Measurements from ENCODE around the gene CAMK1D.

CAMK1D gene

GRCh38 chr10:12502526-12503274 lies 153.4 kb downstream of the CAMK1D start:
- Histone ChIP-seq H3F3A (ENCODE audit: insufficient read depth, low read length) (no peaks in the 10 kb centered on the region), H3K27ac (ENCODE audit: low read depth, low read length, poor library complexity, severe bottlenecking) (no peak overlapping the region), H3K9me3 (ENCODE audit: low read length) (no peaks in the 10 kb centered on the region), H3K36me3 (ENCODE audit: insufficient read depth, low read length) (no peaks in the 10 kb centered on the region), H3K79me2 (ENCODE audit: insufficient read depth, low read length) (no peaks in the 10 kb centered on the region), H3K27me3 (ENCODE audit: insufficient read depth, low read length) (no peaks in the 10 kb centered on the region), H3K9ac (ENCODE audit: low read length) (no peak overlapping the region), H3K4me3 (ENCODE audit: low read depth, low read length, poor library complexity, severe bottlenecking) (no peak overlapping the region), H3K4me2 (ENCODE audit: low read length) (no peak overlapping the region), H3K4me1 (ENCODE audit: insufficient read depth, low read length, severe bottlenecking) (no peaks in the 10 kb centered on the region), H4K20me1 (ENCODE audit: insufficient read depth, low read length) (no peaks in the 10 kb centered on the region), H2AFZ (ENCODE audit: low read length) (no peak overlapping the region), H3K9me2 (ENCODE audit: low read depth, low read length) (no peaks in the 10 kb centered on the region)
- TF ChIP-seq, protein P1, sequence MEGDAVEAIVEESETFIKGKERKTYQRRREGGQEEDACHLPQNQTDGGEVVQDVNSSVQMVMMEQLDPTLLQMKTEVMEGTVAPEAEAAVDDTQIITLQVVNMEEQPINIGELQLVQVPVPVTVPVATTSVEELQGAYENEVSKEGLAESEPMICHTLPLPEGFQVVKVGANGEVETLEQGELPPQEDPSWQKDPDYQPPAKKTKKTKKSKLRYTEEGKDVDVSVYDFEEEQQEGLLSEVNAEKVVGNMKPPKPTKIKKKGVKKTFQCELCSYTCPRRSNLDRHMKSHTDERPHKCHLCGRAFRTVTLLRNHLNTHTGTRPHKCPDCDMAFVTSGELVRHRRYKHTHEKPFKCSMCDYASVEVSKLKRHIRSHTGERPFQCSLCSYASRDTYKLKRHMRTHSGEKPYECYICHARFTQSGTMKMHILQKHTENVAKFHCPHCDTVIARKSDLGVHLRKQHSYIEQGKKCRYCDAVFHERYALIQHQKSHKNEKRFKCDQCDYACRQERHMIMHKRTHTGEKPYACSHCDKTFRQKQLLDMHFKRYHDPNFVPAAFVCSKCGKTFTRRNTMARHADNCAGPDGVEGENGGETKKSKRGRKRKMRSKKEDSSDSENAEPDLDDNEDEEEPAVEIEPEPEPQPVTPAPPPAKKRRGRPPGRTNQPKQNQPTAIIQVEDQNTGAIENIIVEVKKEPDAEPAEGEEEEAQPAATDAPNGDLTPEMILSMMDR (IDR thresholded peaks at IDR 0.05; ENCODE audit: low read length) = no peak
- TF ChIP-seq EZH2 (IDR thresholded peaks at IDR 0.05; ENCODE audit: borderline replicate concordance, low read length) = no peak

- Histone ChIP-seq H2AFZ (ENCODE audit: low read length) (no peak overlapping the region), H3K9me2 (ENCODE audit: low read depth, low read length) (no peaks in the 10 kb centered on the region), H3K9ac (ENCODE audit: low read length) (no peak overlapping the region), H3K9me3 (ENCODE audit: low read length) (no peaks in the 10 kb centered on the region), H3K27ac (ENCODE audit: low read depth, low read length, poor library complexity, severe bottlenecking) (no peak overlapping the region), H3K4me2 (ENCODE audit: low read length) (no peak overlapping the region), H3K36me3 (ENCODE audit: insufficient read depth, low read length) (no peaks in the 10 kb centered on the region), H3F3A (ENCODE audit: insufficient read depth, low read length) (no peaks in the 10 kb centered on the region), H3K4me3 (ENCODE audit: low read depth, low read length, poor library complexity, severe bottlenecking) (no peak overlapping the region), H3K4me1 (ENCODE audit: insufficient read depth, low read length, severe bottlenecking) (no peaks in the 10 kb centered on the region), H4K20me1 (ENCODE audit: insufficient read depth, low read length) (no peaks in the 10 kb centered on the region), H3K27me3 (ENCODE audit: insufficient read depth, low read length) (no peaks in the 10 kb centered on the region), H3K79me2 (ENCODE audit: insufficient read depth, low read length) (no peaks in the 10 kb centered on the region)
- TF ChIP-seq EZH2 (IDR thresholded peaks at IDR 0.05; ENCODE audit: borderline replicate concordance, low read length) = no peak
- TF ChIP-seq, protein P1 (IDR thresholded peaks at IDR 0.05; ENCODE audit: low read length) = no peak
Observed at GRCh38 chr10:12503311-12503710, 154.0 kb downstream of the CAMK1D start.

- Histone ChIP-seq H3K4me1 (ENCODE audit: insufficient read depth, low read length, severe bottlenecking) (no peaks in the 10 kb centered on the region), H3K27ac (ENCODE audit: low read depth, low read length, poor library complexity, severe bottlenecking) (no peak overlapping the region), H3K4me3 (ENCODE audit: low read depth, low read length, poor library complexity, severe bottlenecking) (no peak overlapping the region), H3F3A (ENCODE audit: insufficient read depth, low read length) (no peaks in the 10 kb centered on the region), H3K9me3 (ENCODE audit: low read length) (no peaks in the 10 kb centered on the region), H3K9ac (ENCODE audit: low read length) (no peak overlapping the region), H3K9me2 (ENCODE audit: low read depth, low read length) (no peaks in the 10 kb centered on the region), H3K27me3 (ENCODE audit: insufficient read depth, low read length) (no peaks in the 10 kb centered on the region), H4K20me1 (ENCODE audit: insufficient read depth, low read length) (no peaks in the 10 kb centered on the region), H2AFZ (ENCODE audit: low read length) (no peak overlapping the region), H3K4me2 (ENCODE audit: low read length) (no peak overlapping the region), H3K79me2 (ENCODE audit: insufficient read depth, low read length) (no peaks in the 10 kb centered on the region), H3K36me3 (ENCODE audit: insufficient read depth, low read length) (no peaks in the 10 kb centered on the region)
- TF ChIP-seq EZH2 (IDR thresholded peaks at IDR 0.05; ENCODE audit: borderline replicate concordance, low read length) = no peak
- TF ChIP-seq, protein P1 (IDR thresholded peaks at IDR 0.05; ENCODE audit: low read length) = no peak
Observed at GRCh38 chr10:12504176-12504575, 154.8 kb downstream of the CAMK1D start.
